Measurements from ENCODE around the gene POLA2.

Gene POLA2

GRCh38 chr11:65274735-65275682, 13.2 kb downstream of the POLA2 start:
- ATAC-seq = peak; percentile 84
- TF ChIP-seq ZNF70 (CRISPR knock-in tag; IDR thresholded peaks at IDR 0.05) = no peak
- no peak for TF ChIP-seq ZFP3 (CRISPR knock-in tag; IDR thresholded peaks at IDR 0.05)
- TF ChIP-seq ISL1 (CRISPR knock-in tag; IDR thresholded peaks at IDR 0.05) = peak; percentile 58
- TF ChIP-seq ESRRG (CRISPR knock-in tag; IDR thresholded peaks at IDR 0.05) = no peak
- TF ChIP-seq, protein P1, sequence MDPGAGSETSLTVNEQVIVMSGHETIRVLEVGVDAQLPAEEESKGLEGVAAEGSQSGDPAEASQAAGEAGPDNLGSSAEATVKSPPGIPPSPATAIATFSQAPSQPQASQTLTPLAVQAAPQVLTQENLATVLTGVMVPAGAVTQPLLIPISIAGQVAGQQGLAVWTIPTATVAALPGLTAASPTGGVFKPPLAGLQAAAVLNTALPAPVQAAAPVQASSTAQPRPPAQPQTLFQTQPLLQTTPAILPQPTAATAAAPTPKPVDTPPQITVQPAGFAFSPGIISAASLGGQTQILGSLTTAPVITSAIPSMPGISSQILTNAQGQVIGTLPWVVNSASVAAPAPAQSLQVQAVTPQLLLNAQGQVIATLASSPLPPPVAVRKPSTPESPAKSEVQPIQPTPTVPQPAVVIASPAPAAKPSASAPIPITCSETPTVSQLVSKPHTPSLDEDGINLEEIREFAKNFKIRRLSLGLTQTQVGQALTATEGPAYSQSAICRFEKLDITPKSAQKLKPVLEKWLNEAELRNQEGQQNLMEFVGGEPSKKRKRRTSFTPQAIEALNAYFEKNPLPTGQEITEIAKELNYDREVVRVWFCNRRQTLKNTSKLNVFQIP (CRISPR knock-in tag; IDR thresholded peaks at IDR 0.05; ENCODE audit: borderline replicate concordance, low read depth) = no peak

- TF ChIP-seq CSRNP3 (CRISPR knock-in tag; IDR thresholded peaks at IDR 0.05) (no peak), ISL1 (CRISPR knock-in tag; IDR thresholded peaks at IDR 0.05) (no peak), ZFP30 (CRISPR knock-in tag; IDR thresholded peaks at IDR 0.05) (no peak), GLIS3 (CRISPR knock-in tag; IDR thresholded peaks at IDR 0.05) (no peak), TOX (CRISPR knock-in tag; IDR thresholded peaks at IDR 0.05; ENCODE audit: borderline replicate concordance) (no peak), SNAI2 (CRISPR knock-in tag; IDR thresholded peaks at IDR 0.05) (no peak), PPARA (CRISPR knock-in tag; IDR thresholded peaks at IDR 0.05; ENCODE audit: borderline replicate concordance) (no peak)
- TF ChIP-seq, protein P2, sequence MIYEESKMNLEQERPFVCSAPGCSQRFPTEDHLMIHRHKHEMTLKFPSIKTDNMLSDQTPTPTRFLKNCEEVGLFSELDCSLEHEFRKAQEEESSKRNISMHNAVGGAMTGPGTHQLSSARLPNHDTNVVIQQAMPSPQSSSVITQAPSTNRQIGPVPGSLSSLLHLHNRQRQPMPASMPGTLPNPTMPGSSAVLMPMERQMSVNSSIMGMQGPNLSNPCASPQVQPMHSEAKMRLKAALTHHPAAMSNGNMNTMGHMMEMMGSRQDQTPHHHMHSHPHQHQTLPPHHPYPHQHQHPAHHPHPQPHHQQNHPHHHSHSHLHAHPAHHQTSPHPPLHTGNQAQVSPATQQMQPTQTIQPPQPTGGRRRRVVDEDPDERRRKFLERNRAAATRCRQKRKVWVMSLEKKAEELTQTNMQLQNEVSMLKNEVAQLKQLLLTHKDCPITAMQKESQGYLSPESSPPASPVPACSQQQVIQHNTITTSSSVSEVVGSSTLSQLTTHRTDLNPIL (CRISPR knock-in tag; IDR thresholded peaks at IDR 0.05; ENCODE audit: low read depth) = no peak
- no peak for ATAC-seq
Observed at GRCh38 chr11:65275906-65276305, 14.1 kb downstream of the POLA2 start.

- ATAC-seq = no peak
- TF ChIP-seq RARB (CRISPR knock-in tag; IDR thresholded peaks at IDR 0.05) (no peak), ZNF565 (CRISPR knock-in tag; conservative IDR thresholded peaks at IDR 0.05; ENCODE audit: low read depth) (no peak), PPARA (CRISPR knock-in tag; IDR thresholded peaks at IDR 0.05; ENCODE audit: borderline replicate concordance) (no peak), ARNTL (CRISPR knock-in tag; IDR thresholded peaks at IDR 0.05; ENCODE audit: borderline replicate concordance, low read depth) (no peak), TOX (CRISPR knock-in tag; IDR thresholded peaks at IDR 0.05; ENCODE audit: borderline replicate concordance) (no peak), ZC3H10 (CRISPR knock-in tag; IDR thresholded peaks at IDR 0.05) (no peak), CSRNP3 (CRISPR knock-in tag; IDR thresholded peaks at IDR 0.05) (no peak), ZFP30 (CRISPR knock-in tag; IDR thresholded peaks at IDR 0.05) (no peak), CSDC2 (CRISPR knock-in tag; IDR thresholded peaks at IDR 0.05) (no peak), GLIS3 (CRISPR knock-in tag; IDR thresholded peaks at IDR 0.05) (no peak), ESRRG (CRISPR knock-in tag; IDR thresholded peaks at IDR 0.05) (no peak), SNAI2 (CRISPR knock-in tag; IDR thresholded peaks at IDR 0.05) (no peak), ZFP3 (CRISPR knock-in tag; IDR thresholded peaks at IDR 0.05) (no peak), BACH2 (CRISPR knock-in tag; IDR thresholded peaks at IDR 0.05; ENCODE audit: borderline replicate concordance) (no peak), ZNF8 (CRISPR knock-in tag; IDR thresholded peaks at IDR 0.05) (no peak), ISL1 (CRISPR knock-in tag; IDR thresholded peaks at IDR 0.05) (no peak)
- TF ChIP-seq, protein P3, sequence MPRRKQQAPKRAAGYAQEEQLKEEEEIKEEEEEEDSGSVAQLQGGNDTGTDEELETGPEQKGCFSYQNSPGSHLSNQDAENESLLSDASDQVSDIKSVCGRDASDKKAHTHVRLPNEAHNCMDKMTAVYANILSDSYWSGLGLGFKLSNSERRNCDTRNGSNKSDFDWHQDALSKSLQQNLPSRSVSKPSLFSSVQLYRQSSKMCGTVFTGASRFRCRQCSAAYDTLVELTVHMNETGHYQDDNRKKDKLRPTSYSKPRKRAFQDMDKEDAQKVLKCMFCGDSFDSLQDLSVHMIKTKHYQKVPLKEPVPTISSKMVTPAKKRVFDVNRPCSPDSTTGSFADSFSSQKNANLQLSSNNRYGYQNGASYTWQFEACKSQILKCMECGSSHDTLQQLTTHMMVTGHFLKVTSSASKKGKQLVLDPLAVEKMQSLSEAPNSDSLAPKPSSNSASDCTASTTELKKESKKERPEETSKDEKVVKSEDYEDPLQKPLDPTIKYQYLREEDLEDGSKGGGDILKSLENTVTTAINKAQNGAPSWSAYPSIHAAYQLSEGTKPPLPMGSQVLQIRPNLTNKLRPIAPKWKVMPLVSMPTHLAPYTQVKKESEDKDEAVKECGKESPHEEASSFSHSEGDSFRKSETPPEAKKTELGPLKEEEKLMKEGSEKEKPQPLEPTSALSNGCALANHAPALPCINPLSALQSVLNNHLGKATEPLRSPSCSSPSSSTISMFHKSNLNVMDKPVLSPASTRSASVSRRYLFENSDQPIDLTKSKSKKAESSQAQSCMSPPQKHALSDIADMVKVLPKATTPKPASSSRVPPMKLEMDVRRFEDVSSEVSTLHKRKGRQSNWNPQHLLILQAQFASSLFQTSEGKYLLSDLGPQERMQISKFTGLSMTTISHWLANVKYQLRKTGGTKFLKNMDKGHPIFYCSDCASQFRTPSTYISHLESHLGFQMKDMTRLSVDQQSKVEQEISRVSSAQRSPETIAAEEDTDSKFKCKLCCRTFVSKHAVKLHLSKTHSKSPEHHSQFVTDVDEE (CRISPR knock-in tag; IDR thresholded peaks at IDR 0.05) = no peak
- TF ChIP-seq, protein P2 (CRISPR knock-in tag; IDR thresholded peaks at IDR 0.05; ENCODE audit: low read depth) = no peak
- TF ChIP-seq, protein P1 (CRISPR knock-in tag; IDR thresholded peaks at IDR 0.05; ENCODE audit: borderline replicate concordance, low read depth) = no peak
Observed at GRCh38 chr11:65277631-65278277, 16.0 kb downstream of the POLA2 start.

Data from SK-N-SH treated with all-trans-retinoic acid at 6 μM for 48 hours (cell line).